ENCODE data around the gene ZSCAN31. TPM values are rescaled to one million over a fixed set of nuclear protein-coding genes. Genes with fewer than 3 reads are reported as not detected.

Gene ZSCAN31
- total RNA-seq, 1 experiment from 2014 or later, result 6.6 TPM

- Mint-ChIP-seq H3K4me1 (peaks cover 34% of the 10 kb centered on the region), H3K36me3 (peaks cover 14% of the 10 kb centered on the region), H3K27ac (no peak overlapping the region; the same call in 1 of the 2 replicates), H3K27me3 (ENCODE audit: low read depth) (no peaks in the 10 kb centered on the region; the same call in 1 of the 2 replicates), H3K9me3 (peaks cover 8% of the 10 kb centered on the region; the same call in 1 of the 2 replicates), H3K4me3 (no peak overlapping the region)
- ATAC-seq, result no peak
- ChIA-PET CTCF (interaction anchor here (2.4 kb wide), 1 partner anchor 16 kb away, joined by 11 read pairs; no protein-coding TSS in a partner anchor), POLR2A (no interaction called here)
- DNase-seq (ENCODE audit: low spot score), result no peak
- TF ChIP-seq ARID4B (CRISPR knock-in tag; IDR thresholded peaks at IDR 0.05; ENCODE audit: borderline replicate concordance), result no peak
- no peak for TF ChIP-seq NFE2L1 (CRISPR knock-in tag; IDR thresholded peaks at IDR 0.05)
- TF ChIP-seq GABPB1 (CRISPR knock-in tag; IDR thresholded peaks at IDR 0.05), result no peak
- TF ChIP-seq ESRRA (CRISPR knock-in tag; IDR thresholded peaks at IDR 0.05; ENCODE audit: borderline replicate concordance), result no peak
- no peak for TF ChIP-seq NFATC4 (CRISPR knock-in tag; IDR thresholded peaks at IDR 0.05)
- no peak for TF ChIP-seq E2F5 (CRISPR knock-in tag; IDR thresholded peaks at IDR 0.05)
- no peak for TF ChIP-seq TEAD1 (CRISPR knock-in tag; IDR thresholded peaks at IDR 0.05)
These were observed 18.2 kb upstream of the ZSCAN31 start for GRCh38 chr6:28353981-28354676.

GRCh38 chr6:28353356-28353755, 17.4 kb upstream of the ZSCAN31 start:
- ChIA-PET CTCF (no interaction called here), POLR2A (no interaction called here)
- DNase-seq (ENCODE audit: low spot score), result no peak
- Mint-ChIP-seq H3K4me1 (peaks cover 34% of the 10 kb centered on the region), H3K4me3 (no peak overlapping the region), H3K27ac (no peak overlapping the region), H3K9me3 (peaks cover 8% of the 10 kb centered on the region; the same call in 1 of the 2 replicates), H3K27me3 (ENCODE audit: low read depth) (no peaks in the 10 kb centered on the region; the same call in 1 of the 2 replicates), H3K36me3 (peaks cover 14% of the 10 kb centered on the region)
- no peak for ATAC-seq
- TF ChIP-seq AFF4 (CRISPR knock-in tag; IDR thresholded peaks at IDR 0.05; ENCODE audit: borderline replicate concordance) (no peak), ATF2 (CRISPR knock-in tag; IDR thresholded peaks at IDR 0.05; ENCODE audit: borderline replicate concordance, low read depth) (no peak), SOX15 (CRISPR knock-in tag; IDR thresholded peaks at IDR 0.05) (no peak), NR3C1 (CRISPR knock-in tag; conservative IDR thresholded peaks at IDR 0.05; ENCODE audit: low read depth) (no peak), ELF4 (CRISPR knock-in tag; IDR thresholded peaks at IDR 0.05; ENCODE audit: low read depth) (no peak), ZNF263 (CRISPR knock-in tag; IDR thresholded peaks at IDR 0.05; ENCODE audit: low read depth) (no peak), PRRX2 (CRISPR knock-in tag; IDR thresholded peaks at IDR 0.05) (no peak), MAX (CRISPR knock-in tag; IDR thresholded peaks at IDR 0.05) (no peak), ZNF219 (CRISPR knock-in tag; IDR thresholded peaks at IDR 0.05; ENCODE audit: borderline replicate concordance) (no peak), EMX1 (CRISPR knock-in tag; IDR thresholded peaks at IDR 0.05) (no peak), CDX4 (CRISPR knock-in tag; IDR thresholded peaks at IDR 0.05; ENCODE audit: borderline replicate concordance) (no peak), CBFB (CRISPR knock-in tag; IDR thresholded peaks at IDR 0.05; ENCODE audit: low read depth) (no peak), NFYB (CRISPR knock-in tag; conservative IDR thresholded peaks at IDR 0.05; ENCODE audit: low read depth) (no peak), ZBTB21 (CRISPR knock-in tag; IDR thresholded peaks at IDR 0.05; ENCODE audit: borderline replicate concordance) (no peak), SP1 (CRISPR knock-in tag; conservative IDR thresholded peaks at IDR 0.05) (no peak), E2F5 (CRISPR knock-in tag; IDR thresholded peaks at IDR 0.05) (no peak)

Data from WTC11 (cell line).